Activated naive CD8-positive, alpha-beta T cell treated with anti-CD3 and anti-CD28 coated beads, Interleukin-2, amount 50 U/mL, for 24 hours (primary cell): ENCODE data around the gene ANKRD6.
"Not testable (repeated sequence)": the region's sequence is repeated elsewhere in the genome, so short reads cannot be mapped to it uniquely, and the experiment has no call there.

ENCODE experiments used
- ATAC-seq: fragments of 150-1000 bp; cut with Tn5 transposase; one replicate; pipeline ENCODE4 v1.10.0; 2021
- DNase-seq: peaks from one replicate; pipeline ENCODE4 v3.0.0; 2021
- H3K27ac Mint-ChIP-seq: one replicate; pipeline ENCODE4 v1.8.0; 2021; ENCODE audit warnings: mild to moderate bottlenecking, mixed read lengths
- H3K27me3 Mint-ChIP-seq: one replicate; pipeline ENCODE4 v1.8.0; 2021; ENCODE audit warnings: mixed read lengths
- H3K36me3 Mint-ChIP-seq: one replicate; pipeline ENCODE4 v1.8.0; 2021; ENCODE audit warnings: low read depth, mixed read lengths
- H3K4me1 Mint-ChIP-seq: one replicate; pipeline ENCODE4 v1.8.0; 2021; ENCODE audit warnings: mixed read lengths
- H3K4me3 Mint-ChIP-seq: one replicate; pipeline ENCODE4 v1.8.0; 2021; ENCODE audit warnings: mild to moderate bottlenecking, moderate library complexity, mixed read lengths
- H3K9me3 Mint-ChIP-seq: one replicate; pipeline ENCODE4 v1.8.0; 2021; ENCODE audit warnings: mixed read lengths

Gene ANKRD6

DNA sequence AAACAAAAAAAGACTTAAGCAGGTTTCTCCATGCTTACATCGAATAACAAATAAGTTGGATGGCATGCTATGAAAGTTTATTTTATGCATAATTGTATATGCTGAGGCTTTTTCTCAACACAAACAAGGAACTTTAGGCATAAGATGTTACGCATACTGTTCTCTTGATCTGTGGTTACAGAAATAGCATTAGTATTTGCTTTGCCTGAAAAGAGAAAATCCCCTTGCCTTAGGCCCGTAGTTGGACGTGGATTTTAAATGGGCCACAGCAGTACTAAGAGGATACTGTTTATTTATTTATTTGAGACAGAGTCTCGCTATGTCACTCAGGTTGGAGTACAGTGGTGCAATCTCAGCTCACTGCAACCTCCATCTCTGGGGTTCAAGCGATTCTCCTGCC lies 186.6 kb downstream of the ANKRD6 start:
- no peak overlapping the region for H3K4me3 Mint-ChIP-seq
- no peak overlapping the region for H3K27ac Mint-ChIP-seq
- no peaks in the 10 kb centered on the region for H3K9me3 Mint-ChIP-seq
- no peaks in the 10 kb centered on the region for H3K36me3 Mint-ChIP-seq
- DNase-seq = no peak
- no peak for ATAC-seq
- no peaks in the 10 kb centered on the region for H3K4me1 Mint-ChIP-seq
- no peaks in the 10 kb centered on the region for H3K27me3 Mint-ChIP-seq

DNA sequence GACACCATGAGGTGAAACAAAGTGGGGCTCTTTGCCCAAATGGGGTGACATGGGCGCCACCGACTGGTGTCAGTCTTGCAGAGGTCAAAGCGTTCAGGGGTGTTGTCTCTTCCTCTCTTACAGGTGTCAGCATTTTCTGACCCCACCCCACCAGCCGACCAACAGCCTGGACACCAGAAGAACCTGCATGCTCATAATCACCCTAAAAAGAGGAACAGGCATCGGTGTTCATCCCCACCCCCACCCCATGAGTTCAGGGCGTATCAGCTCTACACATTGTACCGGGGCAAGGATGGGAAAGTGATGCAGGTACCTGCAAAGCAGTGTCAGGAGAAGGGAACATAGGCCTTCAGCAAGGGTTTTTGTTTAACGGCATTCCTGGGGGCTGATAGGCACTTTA lies 190.8 kb downstream of the ANKRD6 start:
- Mint-ChIP-seq H3K27ac (no peak overlapping the region), H3K4me3 (no peak overlapping the region), H3K36me3 (no peaks in the 10 kb centered on the region), H3K27me3 (no peaks in the 10 kb centered on the region), H3K4me1 (no peaks in the 10 kb centered on the region), H3K9me3 (no peaks in the 10 kb centered on the region)
- DNase-seq (no peak), ATAC-seq (no peak)

DNA sequence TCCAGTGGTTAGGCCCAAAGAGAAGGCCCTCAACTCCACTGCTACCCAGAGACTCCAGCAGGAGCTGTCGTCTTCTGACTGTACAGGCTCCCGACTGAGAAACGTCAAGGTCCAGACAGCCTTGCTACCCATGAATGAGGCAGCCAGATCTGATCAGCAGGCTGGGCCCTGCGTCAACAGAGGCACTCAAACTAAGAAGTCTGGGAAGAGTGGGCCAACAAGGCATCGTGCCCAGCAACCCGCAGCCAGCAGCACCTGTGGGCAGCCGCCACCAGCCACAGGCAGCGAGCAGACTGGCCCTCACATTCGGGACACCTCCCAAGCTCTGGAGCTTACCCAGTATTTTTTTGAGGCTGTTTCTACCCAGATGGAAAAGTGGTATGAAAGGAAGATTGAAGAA lies 197.5 kb downstream of the ANKRD6 start:
- DNase-seq (no peak), ATAC-seq (no peak)
- no peaks in the 10 kb centered on the region for H3K9me3 Mint-ChIP-seq
- H3K27ac Mint-ChIP-seq = no peak overlapping the region
- H3K4me3 Mint-ChIP-seq = no peak overlapping the region
- peaks cover 14% of the 10 kb centered on the region for H3K36me3 Mint-ChIP-seq
- no peaks in the 10 kb centered on the region for H3K4me1 Mint-ChIP-seq
- no peaks in the 10 kb centered on the region for H3K27me3 Mint-ChIP-seq

DNA sequence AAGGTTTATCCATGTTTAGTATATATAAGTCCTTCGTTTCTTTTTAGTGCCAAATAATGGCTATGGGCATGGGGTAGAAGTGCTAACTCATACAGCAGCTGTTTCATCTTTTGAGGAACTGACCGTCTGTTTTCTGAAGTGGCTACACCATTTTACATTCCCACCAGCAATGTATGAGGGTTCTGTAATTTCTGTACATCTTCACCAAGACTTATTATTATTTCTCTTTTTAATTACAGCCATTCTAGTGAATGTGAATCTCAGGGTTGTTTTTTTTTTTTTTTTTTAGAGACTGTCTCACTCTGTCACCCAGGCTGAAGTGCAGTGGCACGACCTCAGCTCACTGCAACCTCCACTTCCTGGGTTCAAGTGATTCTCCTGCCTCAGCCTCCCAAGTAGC lies 203.5 kb downstream of the ANKRD6 start:
- not testable (repeated sequence) for ATAC-seq, H3K9me3 Mint-ChIP-seq, H3K4me3 Mint-ChIP-seq, DNase-seq, H3K27me3 Mint-ChIP-seq, H3K27ac Mint-ChIP-seq
- H3K36me3 Mint-ChIP-seq = peaks cover 41% of the 10 kb centered on the region
- H3K4me1 Mint-ChIP-seq = peaks cover 35% of the 10 kb centered on the region

DNA sequence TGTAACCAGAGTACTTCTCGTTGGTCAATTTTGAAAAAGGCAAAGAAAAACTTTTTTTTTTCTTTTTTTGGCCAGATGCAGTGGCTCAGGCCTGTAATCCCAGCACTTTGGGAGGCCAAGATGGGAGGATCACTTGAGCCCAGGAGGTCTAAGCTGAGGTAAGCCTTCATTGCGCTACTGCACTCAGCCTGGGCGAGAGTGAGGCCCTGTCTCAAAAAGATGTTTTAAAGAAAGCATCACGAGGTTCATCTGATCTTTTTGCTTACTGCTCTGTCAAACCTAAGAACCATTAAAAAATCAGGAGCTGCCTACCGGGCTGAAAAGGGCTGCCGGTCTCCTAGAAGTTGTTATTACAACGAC lies 205.0 kb downstream of the ANKRD6 start:
- H3K36me3 Mint-ChIP-seq = peaks cover 48% of the 10 kb centered on the region
- H3K4me3 Mint-ChIP-seq = peak overlapping the region; percentile 96
- no peak for DNase-seq
- no peaks in the 10 kb centered on the region for H3K9me3 Mint-ChIP-seq
- H3K27ac Mint-ChIP-seq = peak overlapping the region; percentile 97
- no peak for ATAC-seq
- peaks cover 35% of the 10 kb centered on the region for H3K4me1 Mint-ChIP-seq
- H3K27me3 Mint-ChIP-seq = no peaks in the 10 kb centered on the region

DNA sequence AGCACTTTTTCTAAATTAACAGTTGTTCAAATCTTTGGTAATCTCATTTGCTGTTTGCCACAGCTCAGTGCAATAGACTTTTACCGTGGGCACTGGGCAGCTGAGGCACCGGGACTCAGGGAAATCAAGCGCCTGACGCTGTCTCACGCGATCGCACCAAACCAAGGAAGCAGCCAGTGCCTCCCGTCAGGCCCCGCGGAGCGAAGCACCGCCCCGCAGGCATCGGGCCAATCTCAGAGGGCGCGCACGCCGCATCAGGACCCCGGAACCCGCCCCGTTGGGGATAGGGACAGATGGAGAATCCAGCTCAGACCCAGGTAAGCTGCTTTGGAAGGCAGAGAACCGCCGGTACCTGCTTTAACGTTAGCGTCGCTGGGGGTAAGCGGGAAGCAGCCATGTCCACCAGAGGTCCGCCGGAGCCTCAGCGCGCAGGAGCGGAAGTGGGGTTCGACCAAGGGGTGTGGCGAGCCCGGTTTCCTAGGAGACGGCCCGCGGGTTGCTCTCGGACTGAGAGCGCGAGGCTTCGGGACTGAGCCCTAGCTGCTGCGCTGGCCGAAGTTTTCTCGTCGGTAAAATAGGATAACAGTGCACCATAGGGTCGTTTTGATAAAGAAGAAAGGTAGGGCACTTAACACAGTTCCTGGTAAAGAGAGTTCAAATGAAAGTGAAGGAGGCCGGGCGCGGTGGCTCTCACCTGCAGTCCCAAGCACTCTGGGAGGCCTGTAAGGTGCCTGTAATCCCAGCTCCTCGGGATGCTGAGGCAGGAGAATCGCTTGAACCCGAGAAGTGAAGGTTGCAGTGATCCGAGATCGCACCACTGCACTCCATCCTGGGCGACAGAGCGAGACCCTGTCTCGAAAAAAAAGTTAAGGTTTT lies 205.6 kb downstream of the ANKRD6 start, which contains the start of gene LYRM2:
LYRM2 (minus strand) TSS at position 428 of the 876 bp plus-strand sequence; CDS start at position 397, 31 bp downstream.
- Mint-ChIP-seq H3K4me1 (peaks cover 35% of the 10 kb centered on the region), H3K27me3 (no peaks in the 10 kb centered on the region), H3K27ac (peak within 1 kb of the TSS; percentile 97), H3K36me3 (peaks cover 53% of the 10 kb centered on the region), H3K9me3 (no peaks in the 10 kb centered on the region), H3K4me3 (peak within 1 kb of the TSS; percentile 96)
- ATAC-seq (peak; percentile 96), DNase-seq (peak; percentile 94)

DNA sequence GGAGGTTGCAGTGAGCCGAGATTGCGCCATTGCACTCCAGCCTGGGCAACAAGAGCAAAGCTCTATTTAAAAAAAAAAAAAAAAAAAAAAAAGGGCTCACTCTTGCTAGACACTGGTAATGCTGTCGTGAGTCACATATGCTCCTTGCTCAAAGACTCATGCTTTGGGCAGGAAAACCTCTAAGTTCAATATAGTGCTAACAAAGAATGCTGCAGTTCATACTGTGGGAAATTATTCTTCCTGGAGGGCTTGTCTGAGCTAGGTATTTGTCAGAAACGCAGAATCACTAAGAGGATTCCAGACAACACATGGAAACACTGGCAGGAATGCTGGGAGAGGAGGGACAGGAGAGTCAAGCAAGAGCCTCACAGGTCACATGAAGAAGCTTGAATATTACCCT lies 207.9 kb downstream of the ANKRD6 start:
- Mint-ChIP-seq H3K4me1 (peaks cover 34% of the 10 kb centered on the region), H3K36me3 (peaks cover 45% of the 10 kb centered on the region), H3K9me3 (no peaks in the 10 kb centered on the region), H3K4me3 (no peak overlapping the region), H3K27ac (peak overlapping the region; percentile 43), H3K27me3 (no peaks in the 10 kb centered on the region)
- ATAC-seq = no peak
- DNase-seq = no peak

DNA sequence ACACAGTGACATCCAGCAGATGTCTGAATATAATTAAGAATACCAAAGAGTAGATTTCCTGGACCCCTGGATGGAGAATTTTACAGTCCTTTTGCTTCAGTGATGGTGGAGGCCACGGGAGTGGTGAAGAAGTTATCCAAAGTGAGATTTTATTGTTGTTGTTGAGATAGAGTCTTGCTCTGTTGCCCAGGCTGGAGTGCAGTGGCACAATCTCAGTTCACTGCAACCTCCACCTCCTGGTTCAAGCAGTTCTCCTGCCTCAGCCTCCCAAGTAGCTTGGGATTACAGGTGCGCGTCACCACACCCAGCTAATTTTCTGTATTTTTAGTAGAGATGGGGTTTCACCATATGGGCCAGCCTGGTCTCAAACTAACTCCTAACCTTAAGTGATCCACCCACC lies 208.6 kb downstream of the ANKRD6 start:
- not testable (repeated sequence) for H3K4me3 Mint-ChIP-seq, H3K27ac Mint-ChIP-seq, ATAC-seq, H3K9me3 Mint-ChIP-seq, H3K27me3 Mint-ChIP-seq, DNase-seq
- Mint-ChIP-seq H3K4me1 (peaks cover 29% of the 10 kb centered on the region), H3K36me3 (peaks cover 43% of the 10 kb centered on the region)

DNA sequence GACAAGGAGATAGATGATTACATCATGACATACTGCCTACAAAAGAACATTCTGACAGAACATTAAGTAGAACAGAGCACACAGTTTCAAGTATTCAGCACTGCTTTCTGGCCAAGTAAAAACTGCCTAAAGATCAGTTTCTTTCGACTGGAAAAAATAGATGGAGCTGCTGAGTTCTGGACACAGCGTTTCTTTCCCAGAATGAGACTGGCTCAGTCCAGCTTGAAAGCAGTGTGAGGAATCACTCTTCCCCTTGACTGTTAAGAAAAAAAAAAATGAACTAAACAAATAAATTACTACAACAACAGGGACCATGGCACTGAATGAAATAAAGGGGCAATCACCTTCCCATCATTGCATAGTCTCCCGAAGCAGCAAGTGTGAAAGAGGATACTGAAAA lies 210.0 kb downstream of the ANKRD6 start:
- Mint-ChIP-seq H3K36me3 (peaks cover 48% of the 10 kb centered on the region), H3K9me3 (no peaks in the 10 kb centered on the region), H3K4me1 (peaks cover 18% of the 10 kb centered on the region), H3K27ac (no peak overlapping the region), H3K27me3 (no peaks in the 10 kb centered on the region), H3K4me3 (no peak overlapping the region)
- no peak for DNase-seq
- no peak for ATAC-seq

DNA sequence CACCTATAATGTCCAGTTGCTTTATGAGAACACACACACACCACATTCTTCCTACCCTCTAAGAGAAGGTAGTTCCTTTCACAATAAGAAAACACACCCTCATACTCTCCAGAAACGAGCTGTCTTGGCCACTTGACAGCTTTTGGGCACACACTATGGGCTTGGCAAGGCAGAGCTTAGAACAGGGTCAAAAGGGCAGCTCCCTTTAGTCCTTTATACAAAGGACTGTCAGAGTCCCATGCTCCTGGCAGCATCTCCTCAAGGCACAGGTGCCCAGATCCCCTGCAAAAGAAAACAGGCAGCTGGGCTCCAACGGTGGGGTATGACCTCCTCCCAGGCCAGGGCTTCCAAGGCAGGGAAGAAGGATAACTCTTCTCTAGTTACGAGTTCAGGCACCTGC lies 210.5 kb downstream of the ANKRD6 start:
- DNase-seq = no peak
- no peaks in the 10 kb centered on the region for H3K27me3 Mint-ChIP-seq
- H3K36me3 Mint-ChIP-seq = peaks cover 49% of the 10 kb centered on the region
- peak overlapping the region; percentile 5 for H3K27ac Mint-ChIP-seq
- H3K4me3 Mint-ChIP-seq = no peak overlapping the region
- no peaks in the 10 kb centered on the region for H3K9me3 Mint-ChIP-seq
- peaks cover 13% of the 10 kb centered on the region for H3K4me1 Mint-ChIP-seq
- ATAC-seq = no peak

DNA sequence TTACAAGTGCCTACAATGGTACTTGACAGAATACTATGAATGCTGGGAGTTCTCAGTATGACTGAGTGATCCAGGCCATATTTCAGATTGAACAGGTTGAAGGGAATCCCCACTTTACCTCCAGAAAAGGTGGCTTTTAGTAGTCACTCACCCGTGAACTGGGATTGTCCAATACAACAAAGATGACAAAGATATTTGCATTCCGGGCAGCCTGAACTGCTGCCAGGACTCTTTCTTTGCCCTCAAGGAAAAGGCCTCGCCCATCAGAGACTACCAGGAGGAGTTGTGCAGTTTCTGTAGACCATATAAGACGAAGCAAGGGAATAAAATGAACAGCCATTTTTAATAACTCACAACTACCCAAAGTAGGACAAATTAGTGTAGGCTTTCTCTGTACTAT lies 211.9 kb downstream of the ANKRD6 start:
- Mint-ChIP-seq H3K4me3 (no peak overlapping the region), H3K4me1 (peaks cover 2% of the 10 kb centered on the region), H3K27me3 (no peaks in the 10 kb centered on the region), H3K9me3 (no peaks in the 10 kb centered on the region), H3K36me3 (peaks cover 53% of the 10 kb centered on the region), H3K27ac (no peak overlapping the region)
- ATAC-seq = no peak
- DNase-seq = no peak

DNA sequence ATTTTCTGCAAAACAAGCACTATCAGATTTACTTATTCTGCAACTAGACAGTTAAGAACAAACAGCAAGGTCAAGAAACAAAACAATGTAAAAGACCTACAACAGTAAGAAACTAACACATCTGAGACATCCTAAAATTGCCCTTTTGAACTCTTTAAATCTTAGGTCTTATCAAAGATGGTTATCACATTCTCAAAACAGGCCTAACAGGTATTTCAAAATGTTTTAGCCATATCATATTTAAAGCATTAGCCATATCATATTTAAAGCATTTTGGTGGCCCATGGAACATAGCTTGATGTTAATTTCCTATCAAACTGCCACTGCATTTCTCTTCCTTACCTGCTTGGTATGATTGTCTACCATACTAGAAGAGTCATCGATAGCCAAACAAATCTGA lies 216.7 kb downstream of the ANKRD6 start:
- H3K27ac Mint-ChIP-seq = no peak overlapping the region
- ATAC-seq = no peak
- H3K9me3 Mint-ChIP-seq = no peaks in the 10 kb centered on the region
- no peak for DNase-seq
- H3K27me3 Mint-ChIP-seq = no peaks in the 10 kb centered on the region
- peaks cover 55% of the 10 kb centered on the region for H3K36me3 Mint-ChIP-seq
- H3K4me3 Mint-ChIP-seq = no peak overlapping the region
- H3K4me1 Mint-ChIP-seq = peaks cover 2% of the 10 kb centered on the region

DNA sequence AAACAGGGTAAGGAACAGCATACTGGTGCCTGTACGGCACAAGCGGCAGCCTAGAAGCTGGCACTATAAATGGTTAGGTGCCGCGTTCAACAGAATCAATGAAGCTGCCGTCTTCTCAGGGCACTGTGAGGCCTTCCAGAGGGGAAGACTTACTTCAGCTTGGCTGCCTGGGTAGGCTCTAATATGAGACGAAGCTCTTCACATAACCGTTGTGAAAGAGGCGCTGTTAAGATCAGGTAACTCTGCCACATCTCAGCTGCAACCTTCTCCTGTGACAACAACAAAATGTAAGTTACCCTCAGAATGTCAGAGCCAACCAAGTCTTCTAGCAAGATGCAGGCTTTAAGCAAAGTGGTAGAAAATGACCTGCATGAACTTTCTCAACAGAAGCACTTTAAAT lies 217.6 kb downstream of the ANKRD6 start:
- H3K4me1 Mint-ChIP-seq = no peaks in the 10 kb centered on the region
- H3K36me3 Mint-ChIP-seq = peaks cover 57% of the 10 kb centered on the region
- DNase-seq = no peak
- no peaks in the 10 kb centered on the region for H3K9me3 Mint-ChIP-seq
- no peak overlapping the region for H3K27ac Mint-ChIP-seq
- ATAC-seq = no peak
- no peak overlapping the region for H3K4me3 Mint-ChIP-seq
- H3K27me3 Mint-ChIP-seq = no peaks in the 10 kb centered on the region

DNA sequence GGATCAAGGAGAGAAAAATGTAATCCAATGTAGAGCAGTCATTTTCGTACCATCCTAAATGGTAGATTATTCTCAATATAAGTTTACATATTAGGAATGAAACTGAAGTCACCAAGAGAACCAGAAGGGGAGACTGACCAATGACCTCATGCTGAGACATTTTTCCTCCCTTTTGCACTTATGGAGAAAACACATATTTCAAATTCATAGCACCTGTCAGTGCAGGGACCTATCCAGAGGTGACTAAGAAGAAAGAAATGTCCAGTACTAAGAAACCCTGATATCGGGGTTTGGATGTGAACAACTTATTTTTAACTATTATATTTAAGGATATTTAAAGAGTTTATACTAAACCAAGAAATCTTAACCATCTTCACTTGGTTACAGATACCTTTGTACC lies 222.2 kb downstream of the ANKRD6 start:
- no peak overlapping the region for H3K4me3 Mint-ChIP-seq
- DNase-seq (no peak), ATAC-seq (no peak)
- H3K4me1 Mint-ChIP-seq = no peaks in the 10 kb centered on the region
- no peaks in the 10 kb centered on the region for H3K27me3 Mint-ChIP-seq
- no peak overlapping the region for H3K27ac Mint-ChIP-seq
- H3K36me3 Mint-ChIP-seq = peaks cover 60% of the 10 kb centered on the region
- no peaks in the 10 kb centered on the region for H3K9me3 Mint-ChIP-seq

DNA sequence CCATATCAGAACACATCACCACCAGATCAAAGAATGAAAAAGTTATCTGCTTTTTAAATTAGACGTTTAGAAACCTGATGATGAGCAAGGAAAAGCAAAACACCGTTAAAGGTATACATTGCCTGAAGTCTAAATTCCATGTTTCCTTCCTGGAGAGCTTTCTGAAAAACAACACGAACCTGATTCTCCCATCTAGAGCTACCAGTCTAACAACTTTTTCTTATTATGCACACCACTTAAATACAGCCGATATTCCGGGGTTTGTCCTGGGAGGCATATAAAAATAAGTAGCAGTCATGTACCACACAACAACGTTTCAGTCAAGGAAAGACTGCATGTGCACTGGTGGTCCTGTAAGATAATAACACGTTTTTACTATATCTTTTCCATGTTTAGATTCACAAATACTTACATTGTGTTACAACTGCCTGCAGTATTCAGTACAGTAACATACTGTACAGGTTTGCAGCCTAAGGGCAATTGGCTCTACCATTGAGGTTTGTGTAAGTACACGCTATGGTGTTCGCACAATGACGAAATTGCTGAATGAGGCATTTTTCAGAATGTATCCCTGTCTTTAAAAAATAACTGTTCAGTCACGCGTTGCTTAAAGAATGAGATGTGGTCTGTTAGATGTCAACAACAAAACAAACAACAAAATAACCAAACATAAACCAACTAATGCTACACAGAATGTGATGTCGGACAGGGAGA lies 224.7 kb downstream of the ANKRD6 start:
- Mint-ChIP-seq H3K27me3 (no peaks in the 10 kb centered on the region), H3K9me3 (no peaks in the 10 kb centered on the region), H3K4me3 (no peak overlapping the region), H3K36me3 (peaks cover 54% of the 10 kb centered on the region), H3K4me1 (no peaks in the 10 kb centered on the region), H3K27ac (no peak overlapping the region)
- DNase-seq (no peak), ATAC-seq (no peak)
